NT2/D1 (cell line): ENCODE data around the gene MGAT4D.

Experiments
- SUZ12 ChIP-seq: IDR thresholded peaks from 2 replicates; pipeline ENCODE4 v1.6.1; 2011; ENCODE audit not compliant: insufficient read length, insufficient read depth; ENCODE audit errors: extremely low read depth
- YY1 ChIP-seq: IDR thresholded peaks from 2 replicates; pipeline ENCODE4 v1.6.1; 2011; ENCODE audit not compliant: insufficient read length, insufficient read depth
- ZNF274 ChIP-seq: IDR thresholded peaks from 2 replicates; pipeline ENCODE4 v1.6.1; 2011; ENCODE audit warnings: mild to moderate bottlenecking, low read depth, low read length

- TF ChIP-seq SUZ12 = no peak
- no peak for TF ChIP-seq YY1
- no peak for TF ChIP-seq ZNF274
These were observed 49.9 kb downstream of the MGAT4D start for GRCh38 chr4:140448162-140448561.
